ENCODE results near the gene ANKRD35.
A peak's percentile ranks its signal among the peaks of the same experiment; 100 is the strongest.

Gene ANKRD35

DNA sequence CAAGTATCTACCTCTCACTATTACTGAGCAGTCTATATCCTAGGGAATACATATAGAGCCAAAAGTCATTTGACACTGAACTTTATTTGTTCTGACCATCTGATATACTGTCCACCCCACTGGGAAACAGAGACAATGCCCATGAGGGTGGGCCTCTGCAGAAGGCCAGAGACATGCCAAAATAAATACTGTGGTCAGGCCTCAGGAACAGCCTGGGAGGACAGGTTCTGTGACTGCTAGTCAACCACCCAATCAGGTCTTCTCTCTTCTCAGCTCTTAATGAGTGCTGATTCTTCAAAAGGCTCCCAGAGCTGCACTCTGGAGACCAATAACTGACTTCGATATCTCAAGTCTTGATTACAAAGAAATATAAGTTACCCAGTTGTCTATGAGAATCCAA is 5.5 kb upstream of the ANKRD35 start:
- DNase-seq (ENCODE audit: low spot score in 2 of 2) (no peak), ATAC-seq (replicated peaks; ENCODE audit: extremely low read depth, poor library complexity, severe bottlenecking) (no peak)
- peaks cover 2% of the 10 kb centered on the region for H3K36me3 Mint-ChIP-seq (ENCODE audit: insufficient read depth)
- no peaks in the 10 kb centered on the region for H3K27me3 Mint-ChIP-seq
- no peak overlapping the region for H3K27ac Mint-ChIP-seq (ENCODE audit: low read depth)
- no peak overlapping the region for H3K4me3 Mint-ChIP-seq
- no peaks in the 10 kb centered on the region for H3K9me3 Mint-ChIP-seq
- no peaks in the 10 kb centered on the region for H3K4me1 Mint-ChIP-seq

DNA sequence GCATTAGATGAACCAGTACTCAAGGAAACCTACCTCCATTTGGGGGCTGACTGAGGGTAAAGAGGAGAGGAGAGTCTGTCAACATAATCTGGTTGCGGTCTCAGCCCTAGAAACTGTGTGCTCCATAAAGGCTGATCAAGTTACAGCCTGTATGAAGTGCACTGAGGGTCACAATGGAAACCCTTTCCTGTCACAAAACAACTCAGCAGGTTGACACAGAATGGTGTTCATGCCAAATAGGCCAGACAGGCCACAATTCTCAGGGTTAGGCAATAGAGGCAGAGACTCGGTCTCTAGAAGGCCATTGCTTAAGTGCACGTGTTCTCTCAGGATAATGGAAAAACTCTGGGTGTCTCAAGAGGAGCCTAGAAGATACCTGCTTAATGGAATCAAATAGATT is 4.1 kb upstream of the ANKRD35 start:
- ATAC-seq (replicated peaks; ENCODE audit: extremely low read depth, poor library complexity, severe bottlenecking) (no peak), DNase-seq (ENCODE audit: low spot score in 2 of 2) (no peak)
- Mint-ChIP-seq H3K27ac (ENCODE audit: low read depth) (no peak overlapping the region), H3K4me3 (no peak overlapping the region), H3K27me3 (peaks cover 8% of the 10 kb centered on the region), H3K9me3 (no peaks in the 10 kb centered on the region), H3K36me3 (ENCODE audit: insufficient read depth) (peaks cover 4% of the 10 kb centered on the region), H3K4me1 (peaks cover 9% of the 10 kb centered on the region)

DNA sequence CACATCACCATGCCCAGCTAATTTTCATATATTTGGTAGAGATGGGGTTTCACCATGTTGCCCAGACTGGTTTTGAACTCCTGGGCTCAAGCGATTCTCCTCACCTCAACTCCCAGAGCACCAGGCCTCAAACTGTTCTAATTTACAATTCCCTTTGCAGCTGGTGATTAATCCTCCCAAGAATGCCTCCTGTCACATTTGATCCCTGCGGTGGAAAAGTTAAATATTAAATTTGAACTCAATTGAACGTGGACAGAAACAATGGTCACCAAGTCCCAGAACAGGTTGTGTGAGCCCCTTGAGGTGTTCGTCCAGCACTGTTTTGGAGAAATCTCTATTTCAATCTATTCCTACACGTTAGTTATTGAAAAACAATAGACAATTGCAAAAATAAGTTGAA is 2.0 kb upstream of the ANKRD35 start:
- DNase-seq (ENCODE audit: low spot score in 2 of 2): no peak
- Mint-ChIP-seq H3K9me3 (no peaks in the 10 kb centered on the region), H3K36me3 (ENCODE audit: insufficient read depth) (peaks cover 4% of the 10 kb centered on the region)

DNA sequence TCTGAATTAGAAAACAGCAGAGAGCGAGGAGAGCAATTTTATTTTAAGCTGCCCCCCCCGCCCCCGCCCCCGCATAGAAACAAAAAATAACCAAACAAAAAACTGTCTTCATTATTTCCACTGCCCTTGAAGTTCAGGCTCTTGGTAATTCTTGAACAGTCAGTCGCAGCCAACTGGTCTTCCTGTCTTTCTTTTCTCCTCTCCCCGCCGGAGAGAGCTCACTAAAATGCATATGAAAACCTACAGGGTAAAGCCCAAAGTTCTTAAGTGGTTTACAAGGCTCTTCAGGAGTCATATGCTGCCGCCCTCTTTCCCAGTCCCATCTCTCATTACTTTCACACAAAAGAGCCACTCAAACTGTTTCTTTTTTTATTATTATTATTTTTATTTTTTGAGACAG is 1.1 kb upstream of the ANKRD35 start:
- Mint-ChIP-seq H3K4me1 (peaks cover 12% of the 10 kb centered on the region), H3K4me3 (peak overlapping the region; percentile 69), H3K27ac (ENCODE audit: low read depth) (no peak overlapping the region), H3K36me3 (ENCODE audit: insufficient read depth) (peaks cover 4% of the 10 kb centered on the region), H3K9me3 (no peaks in the 10 kb centered on the region), H3K27me3 (peaks cover 31% of the 10 kb centered on the region)
- no peak for ATAC-seq (replicated peaks; ENCODE audit: extremely low read depth, poor library complexity, severe bottlenecking)
- DNase-seq (ENCODE audit: low spot score in 2 of 2): no peak

More for the DNA sequence above, 2.0 kb upstream of the ANKRD35 start:
- Mint-ChIP-seq H3K27me3 (peaks cover 27% of the 10 kb centered on the region), H3K4me1 (peaks cover 12% of the 10 kb centered on the region), H3K4me3 (no peak overlapping the region), H3K27ac (ENCODE audit: low read depth) (no peak overlapping the region)
- no peak for ATAC-seq (replicated peaks; ENCODE audit: extremely low read depth, poor library complexity, severe bottlenecking)

DNA sequence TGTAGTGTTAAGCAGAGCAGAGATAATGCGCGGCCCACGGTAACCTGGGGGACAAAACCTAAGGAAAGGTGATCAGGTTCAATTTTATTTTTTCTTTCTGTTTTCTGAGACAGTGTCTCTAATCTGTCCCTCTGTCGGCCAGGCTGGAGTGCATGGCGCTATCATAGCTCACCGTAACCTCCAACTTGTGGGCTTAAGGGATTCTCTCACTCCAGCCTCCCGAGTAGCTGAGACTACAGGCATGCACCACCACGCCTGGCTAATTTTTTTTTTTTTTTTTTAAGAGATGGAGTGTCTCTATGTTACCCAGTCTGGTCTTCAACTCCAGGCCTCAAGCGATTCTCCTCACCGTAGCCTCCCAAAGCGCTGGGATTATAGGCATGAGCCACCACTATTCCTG is 724 bp upstream of the ANKRD35 start:
- peaks cover 31% of the 10 kb centered on the region for H3K27me3 Mint-ChIP-seq
- H3K4me3 Mint-ChIP-seq: peak overlapping the region; percentile 69
- H3K4me1 Mint-ChIP-seq: peaks cover 12% of the 10 kb centered on the region
- H3K27ac Mint-ChIP-seq (ENCODE audit: low read depth): no peak overlapping the region
- peaks cover 4% of the 10 kb centered on the region for H3K36me3 Mint-ChIP-seq (ENCODE audit: insufficient read depth)
- no peak for ATAC-seq (replicated peaks; ENCODE audit: extremely low read depth, poor library complexity, severe bottlenecking)
- no peaks in the 10 kb centered on the region for H3K9me3 Mint-ChIP-seq
- no peak for DNase-seq (ENCODE audit: low spot score in 2 of 2)

DNA sequence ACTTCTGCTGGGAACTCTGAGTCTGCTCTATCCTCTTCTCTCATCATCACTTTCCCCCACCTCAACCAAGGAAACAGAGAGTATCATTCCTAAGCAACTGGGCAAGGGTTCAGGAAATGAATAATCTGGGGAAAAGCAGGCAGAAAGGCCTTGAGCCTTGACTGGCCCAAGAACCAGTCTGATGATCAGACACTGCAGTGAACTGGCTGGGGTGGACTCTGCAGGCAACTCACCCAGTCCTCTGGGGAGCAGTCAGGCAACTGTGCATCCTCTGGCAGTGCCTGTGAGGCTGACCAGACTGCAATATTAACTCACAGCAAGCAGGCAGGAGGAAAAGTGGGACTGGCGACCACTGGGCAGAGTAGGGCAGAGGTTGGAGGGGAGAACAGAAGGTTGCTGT is 991 bp downstream of the ANKRD35 start:
- DNase-seq (ENCODE audit: low spot score in 2 of 2): no peak

DNA sequence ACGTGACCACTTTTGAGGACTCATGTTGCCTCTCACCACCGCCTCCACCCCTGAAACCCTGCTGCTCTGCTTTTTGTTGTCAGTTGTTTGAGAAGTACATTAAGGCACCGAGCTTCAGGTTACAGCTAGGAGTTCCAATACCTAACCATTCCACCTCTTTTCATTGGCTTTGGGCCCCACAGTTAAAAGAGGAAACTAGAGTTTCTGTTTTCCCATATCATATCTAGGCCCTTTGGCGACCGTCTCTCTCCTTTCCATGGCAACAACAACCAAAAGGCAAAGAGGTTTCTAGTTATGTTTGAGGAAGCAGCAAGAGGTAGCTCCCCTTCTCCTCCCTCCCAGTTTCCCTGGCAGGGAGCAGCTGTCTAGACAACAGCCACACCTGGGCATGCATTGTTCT is 5.9 kb downstream of the ANKRD35 start:
- H3K27ac Mint-ChIP-seq (ENCODE audit: low read depth): no peak overlapping the region
- no peaks in the 10 kb centered on the region for H3K9me3 Mint-ChIP-seq
- H3K36me3 Mint-ChIP-seq (ENCODE audit: insufficient read depth): no peaks in the 10 kb centered on the region
- ATAC-seq (replicated peaks; ENCODE audit: extremely low read depth, poor library complexity, severe bottlenecking) (no peak), DNase-seq (ENCODE audit: low spot score in 2 of 2) (no peak)
- H3K4me3 Mint-ChIP-seq: no peak overlapping the region
- peaks cover 38% of the 10 kb centered on the region for H3K27me3 Mint-ChIP-seq
- H3K4me1 Mint-ChIP-seq: peaks cover 3% of the 10 kb centered on the region

More for the DNA sequence above, 991 bp downstream of the ANKRD35 start:
- no peak for ATAC-seq (replicated peaks; ENCODE audit: extremely low read depth, poor library complexity, severe bottlenecking)
- H3K36me3 Mint-ChIP-seq (ENCODE audit: insufficient read depth): peaks cover 4% of the 10 kb centered on the region
- H3K4me3 Mint-ChIP-seq: peak overlapping the region; percentile 69
- H3K9me3 Mint-ChIP-seq: no peaks in the 10 kb centered on the region
- H3K27me3 Mint-ChIP-seq: peaks cover 31% of the 10 kb centered on the region
- H3K27ac Mint-ChIP-seq (ENCODE audit: low read depth): no peak overlapping the region
- H3K4me1 Mint-ChIP-seq: peaks cover 12% of the 10 kb centered on the region

DNA sequence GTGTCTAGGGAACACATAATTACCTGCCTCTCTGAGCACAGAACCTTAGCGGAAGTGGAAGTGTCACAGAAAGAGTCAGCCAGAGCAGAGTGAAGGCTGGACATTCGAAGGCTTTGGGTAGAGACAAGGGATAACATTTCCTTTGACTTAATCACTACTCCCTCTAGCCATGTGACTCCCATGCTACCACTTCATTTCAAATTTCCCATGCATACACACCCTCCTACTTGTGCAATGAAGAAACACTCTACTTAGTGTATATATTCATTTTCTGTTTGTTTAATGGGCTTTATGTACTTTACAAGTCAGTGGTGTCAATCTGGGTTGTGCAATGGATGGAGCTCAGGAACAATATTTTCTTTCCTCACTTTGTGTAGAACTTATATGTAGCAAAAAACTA is 6.9 kb downstream of the ANKRD35 start:
- H3K27me3 Mint-ChIP-seq: peaks cover 28% of the 10 kb centered on the region
- H3K36me3 Mint-ChIP-seq (ENCODE audit: insufficient read depth): no peaks in the 10 kb centered on the region
- no peaks in the 10 kb centered on the region for H3K9me3 Mint-ChIP-seq
- ATAC-seq (replicated peaks; ENCODE audit: extremely low read depth, poor library complexity, severe bottlenecking) (no peak), DNase-seq (ENCODE audit: low spot score in 2 of 2) (no peak)
- no peak overlapping the region for H3K27ac Mint-ChIP-seq (ENCODE audit: low read depth)
- no peak overlapping the region for H3K4me3 Mint-ChIP-seq
- no peaks in the 10 kb centered on the region for H3K4me1 Mint-ChIP-seq

DNA sequence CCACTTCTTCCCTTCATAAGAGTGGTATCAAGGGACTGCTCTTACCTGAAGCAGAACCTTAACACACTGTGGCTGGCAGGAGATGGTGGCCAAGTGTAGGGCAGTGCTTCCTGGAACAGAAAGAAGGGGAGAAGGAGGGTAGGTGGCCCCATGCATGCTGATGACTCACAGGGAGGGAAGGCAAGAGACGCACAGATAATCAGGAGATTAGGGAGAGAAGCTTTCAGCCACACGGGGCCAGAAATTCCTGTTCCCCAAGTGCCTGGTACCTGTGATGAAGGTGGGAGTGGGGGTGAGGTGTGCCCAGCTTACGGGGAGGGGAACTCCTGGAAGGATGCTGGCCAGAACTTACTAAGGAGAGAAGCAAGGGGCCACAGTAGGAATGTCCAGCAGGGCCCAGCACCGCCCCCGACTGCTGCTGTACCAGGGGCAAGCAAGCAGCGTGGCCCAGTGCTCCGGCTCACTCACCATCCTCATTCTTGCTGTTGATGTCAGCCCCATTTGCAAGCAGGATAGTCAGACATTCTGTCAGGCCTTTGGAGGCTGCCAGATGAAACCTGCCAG is 7.7 kb downstream of the ANKRD35 start:
- ATAC-seq (replicated peaks; ENCODE audit: extremely low read depth, poor library complexity, severe bottlenecking): no peak
- H3K27ac Mint-ChIP-seq (ENCODE audit: low read depth): no peak overlapping the region
- H3K27me3 Mint-ChIP-seq: peaks cover 21% of the 10 kb centered on the region
- no peaks in the 10 kb centered on the region for H3K9me3 Mint-ChIP-seq
- no peaks in the 10 kb centered on the region for H3K36me3 Mint-ChIP-seq (ENCODE audit: insufficient read depth)
- DNase-seq (ENCODE audit: low spot score in 2 of 2): no peak
- H3K4me3 Mint-ChIP-seq: no peak overlapping the region
- peaks cover 2% of the 10 kb centered on the region for H3K4me1 Mint-ChIP-seq

DNA sequence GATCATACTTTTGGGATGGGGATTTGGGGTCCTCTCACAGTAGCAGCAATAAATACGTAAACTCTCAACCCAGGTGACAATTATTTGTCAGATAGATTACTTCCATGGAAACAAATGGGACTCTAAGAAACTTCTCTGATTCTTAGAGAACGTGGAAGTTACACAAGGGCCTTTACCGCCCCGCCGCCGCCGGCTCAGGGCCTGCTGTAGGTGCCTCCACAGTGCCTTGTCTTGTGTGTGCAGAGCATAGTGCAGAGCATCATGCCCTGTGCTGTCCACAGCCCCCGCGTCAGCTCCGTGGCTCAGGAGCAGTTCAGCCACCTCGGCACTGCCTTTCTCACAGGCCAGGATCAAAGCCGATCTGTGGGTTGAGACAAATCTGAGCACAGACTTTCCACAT is 11.0 kb downstream of the ANKRD35 start:
- peaks cover 2% of the 10 kb centered on the region for H3K36me3 Mint-ChIP-seq (ENCODE audit: insufficient read depth)
- ATAC-seq (replicated peaks; ENCODE audit: extremely low read depth, poor library complexity, severe bottlenecking) (no peak), DNase-seq (ENCODE audit: low spot score in 2 of 2) (no peak)
- no peak overlapping the region for H3K27ac Mint-ChIP-seq (ENCODE audit: low read depth)
- no peaks in the 10 kb centered on the region for H3K9me3 Mint-ChIP-seq
- H3K27me3 Mint-ChIP-seq: peaks cover 14% of the 10 kb centered on the region
- H3K4me1 Mint-ChIP-seq: peaks cover 19% of the 10 kb centered on the region
- no peak overlapping the region for H3K4me3 Mint-ChIP-seq

DNA sequence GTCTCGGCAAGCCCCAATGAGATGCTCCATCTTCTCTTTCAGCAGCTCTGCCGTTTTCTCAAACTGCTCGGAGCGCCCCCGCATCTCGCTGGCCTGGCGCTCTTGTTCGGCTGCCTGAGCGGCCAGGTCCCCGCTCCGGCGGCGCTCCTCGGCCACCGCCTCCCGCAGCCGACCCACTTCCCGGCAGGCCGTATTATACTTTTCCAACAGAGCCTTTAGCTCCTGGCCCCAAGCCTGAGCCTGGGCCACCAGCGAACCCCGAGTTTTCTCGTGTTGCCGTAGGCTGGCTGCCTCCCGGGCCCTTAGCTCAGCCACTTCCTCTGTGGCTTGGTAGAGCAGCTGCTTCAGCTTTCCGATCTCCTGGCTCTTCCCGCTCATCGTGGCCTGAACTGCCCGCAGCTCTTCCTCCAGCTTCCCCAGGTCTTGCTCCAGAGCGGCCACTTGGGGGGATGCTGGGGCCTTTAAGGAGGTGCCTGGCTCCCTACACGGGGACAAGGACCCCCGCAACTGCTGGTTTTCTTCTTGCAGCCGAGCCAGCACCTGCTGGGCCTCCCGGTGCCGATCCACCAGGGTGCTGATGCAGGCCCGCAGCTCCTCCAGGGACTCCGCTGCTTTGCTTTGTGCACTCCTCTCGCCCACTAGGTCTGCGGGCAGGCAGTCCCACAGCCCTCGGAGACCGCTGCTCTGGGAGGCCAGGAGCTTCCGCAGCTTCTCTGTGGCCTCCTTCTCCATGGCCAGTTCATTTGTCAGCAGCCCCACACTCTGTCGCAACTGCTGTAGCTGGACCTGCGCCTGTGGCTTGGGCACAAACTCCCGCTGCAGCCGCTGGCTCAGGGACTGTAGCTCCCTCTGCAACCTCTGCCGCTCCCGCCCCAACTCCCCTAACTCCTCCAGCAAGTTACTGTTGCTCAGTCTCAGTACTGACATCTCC is 13.4 kb downstream of the ANKRD35 start:
- Mint-ChIP-seq H3K9me3 (no peaks in the 10 kb centered on the region), H3K36me3 (ENCODE audit: insufficient read depth) (peaks cover 2% of the 10 kb centered on the region), H3K27ac (ENCODE audit: low read depth) (peak overlapping the region; percentile 77), H3K27me3 (peaks cover 13% of the 10 kb centered on the region), H3K4me1 (peaks cover 19% of the 10 kb centered on the region), H3K4me3 (peak overlapping the region; percentile 82)
- ATAC-seq (replicated peaks; ENCODE audit: extremely low read depth, poor library complexity, severe bottlenecking): peak; percentile 81
- peak in 1 of 2 donors; percentile 15 for DNase-seq (ENCODE audit: low spot score in 2 of 2)

DNA sequence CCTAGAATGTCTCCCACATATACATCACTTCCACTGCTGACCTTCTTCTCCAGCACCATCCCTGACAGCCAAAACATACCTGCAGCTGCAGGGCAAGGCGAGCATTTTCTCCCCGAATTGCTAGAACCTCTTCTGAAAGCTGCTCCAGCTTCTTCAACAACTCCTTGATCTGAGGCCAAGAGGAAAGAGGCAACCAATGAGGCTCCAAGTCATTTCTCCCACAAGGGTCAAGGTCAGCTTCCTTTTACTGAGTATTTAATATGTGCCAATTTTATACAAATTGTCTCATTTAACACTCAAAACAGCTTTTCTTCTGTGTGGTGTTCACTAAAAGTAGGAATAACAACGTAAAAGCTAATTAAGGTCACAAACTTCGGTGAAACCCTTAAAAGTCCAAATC is 17.4 kb downstream of the ANKRD35 start:
- H3K27ac Mint-ChIP-seq (ENCODE audit: low read depth): no peak overlapping the region
- ATAC-seq (replicated peaks; ENCODE audit: extremely low read depth, poor library complexity, severe bottlenecking): no peak

More for the DNA sequence above, 17.4 kb downstream of the ANKRD35 start:
- H3K4me1 Mint-ChIP-seq: peaks cover 19% of the 10 kb centered on the region
- DNase-seq (ENCODE audit: low spot score in 2 of 2): no peak
- H3K27me3 Mint-ChIP-seq: no peaks in the 10 kb centered on the region
- H3K9me3 Mint-ChIP-seq: no peaks in the 10 kb centered on the region
- no peak overlapping the region for H3K4me3 Mint-ChIP-seq
- H3K36me3 Mint-ChIP-seq (ENCODE audit: insufficient read depth): peaks cover 8% of the 10 kb centered on the region
